HL-60/S4 treated with phorbol 12-myristate 13-acetate at 8.2 ng/mL for 4 days and 3 days (cell line): Measurements from ENCODE around the gene OMP.

Source experiments
- in situ Hi-C: fragments of 300-500 bp; cut with MboI; formaldehyde crosslinking; loops from 2 replicates; pipeline ENCODE4 v1.15.0; 2022; ENCODE audit warnings: low sequenced_read_pairs

OMP gene

GRCh38 chr11:77120571-77120970 lies 17.9 kb downstream of the OMP start:
- in situ Hi-C loops = no loop called here

GRCh38 chr11:77121096-77121640 lies 18.5 kb downstream of the OMP start:
- in situ Hi-C loops = no loop called here

GRCh38 chr11:77121876-77122575 lies 19.4 kb downstream of the OMP start:
- in situ Hi-C loops = no loop called here

DNA sequence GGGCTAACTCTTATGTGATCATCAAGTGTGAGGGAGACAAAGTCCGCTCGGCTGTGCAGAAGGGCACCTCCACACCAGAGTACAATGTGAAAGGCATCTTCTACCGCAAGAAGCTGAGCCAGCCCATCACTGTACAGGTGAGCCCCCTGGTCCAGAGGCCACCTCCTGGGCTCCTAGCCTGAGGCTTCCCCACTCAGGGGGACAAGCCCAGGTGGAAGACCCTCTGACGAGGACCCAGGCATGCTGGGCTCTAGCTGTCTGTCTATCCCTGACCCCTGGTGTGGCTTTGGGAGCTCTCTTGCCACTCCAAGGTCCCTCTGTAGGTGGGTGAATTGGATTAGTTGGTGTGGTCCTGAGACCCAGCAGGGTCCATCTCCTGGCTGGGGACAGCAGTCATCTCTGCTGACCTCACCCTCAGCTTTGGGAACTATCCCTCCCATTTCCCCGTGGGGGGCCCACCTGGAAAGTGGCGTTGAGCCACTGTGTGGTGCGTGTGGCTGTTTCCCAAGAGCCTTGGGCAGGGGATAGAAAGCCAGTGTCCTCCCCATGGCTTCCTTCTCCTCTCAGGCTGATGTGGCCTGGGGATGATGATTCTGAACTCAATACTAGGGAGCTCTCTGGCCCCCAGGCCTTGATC lies 20.1 kb downstream of the OMP start:
- in situ Hi-C loops = no loop called here

- in situ Hi-C loops = no loop called here
These were observed 21.0 kb downstream of the OMP start for GRCh38 chr11:77123591-77123990.

DNA sequence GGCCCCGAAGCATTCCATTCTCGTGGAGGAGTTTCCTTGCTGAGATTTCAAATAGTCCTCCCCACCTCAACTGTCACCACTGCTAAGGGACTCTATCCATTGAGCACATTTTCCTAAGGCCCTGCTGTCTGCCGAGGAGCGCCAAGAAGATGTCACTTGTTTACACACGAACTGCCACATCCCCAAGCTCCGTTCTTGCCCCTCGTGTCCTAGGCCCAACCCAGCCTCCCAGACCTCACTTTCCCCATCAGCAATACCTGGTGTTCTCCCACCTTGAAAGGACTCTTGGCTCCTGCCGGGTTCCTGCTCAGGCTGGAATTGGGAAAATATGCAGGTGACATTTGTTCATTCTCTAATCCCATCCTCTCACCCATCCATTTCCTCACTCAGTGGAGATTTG lies 21.4 kb downstream of the OMP start:
- in situ Hi-C loops = no loop called here

DNA sequence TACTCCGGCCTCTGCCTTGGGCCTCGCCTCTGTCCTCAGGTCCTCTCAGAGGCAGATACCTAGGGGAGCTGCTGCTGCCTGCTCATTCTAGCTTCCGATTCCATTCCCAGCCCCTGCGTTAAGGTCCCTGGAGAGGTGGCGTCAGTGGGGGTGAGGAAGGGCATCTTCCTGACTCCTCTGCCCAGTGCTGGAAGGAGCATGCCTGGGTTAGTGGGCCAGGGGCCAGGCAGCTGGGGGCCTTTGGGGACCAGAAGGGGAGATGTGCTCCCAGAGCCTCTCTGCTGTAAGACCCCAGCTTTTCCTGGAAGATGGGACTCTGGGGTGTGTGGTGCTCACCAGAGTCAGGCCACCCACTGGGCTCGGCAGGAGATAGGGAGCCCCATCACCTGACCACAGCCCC lies 21.8 kb downstream of the OMP start:
- in situ Hi-C loops = no loop called here

DNA sequence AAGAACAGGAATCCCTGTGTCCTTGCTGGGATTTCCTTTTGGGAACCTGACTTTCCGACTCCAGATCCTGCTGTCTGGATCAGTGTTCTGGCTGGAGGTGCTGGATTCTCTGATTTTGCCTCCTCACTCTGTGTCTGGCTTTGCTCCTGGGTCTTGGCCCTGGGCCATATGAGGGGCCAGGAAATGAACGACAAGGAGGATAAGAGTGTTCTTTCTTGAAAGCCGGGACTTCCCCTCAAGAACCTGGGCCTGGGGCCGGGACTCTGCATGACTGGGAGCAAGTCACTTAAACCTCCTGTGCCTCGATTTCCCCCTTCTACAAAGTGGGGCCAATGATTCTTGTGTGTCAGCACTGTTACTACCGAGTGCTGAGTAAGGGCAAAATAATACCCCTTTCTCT lies 22.6 kb downstream of the OMP start:
- in situ Hi-C loops = loop anchor here (5.0 kb wide), 1 partner anchor 57 kb away; no protein-coding TSS in a partner anchor

DNA sequence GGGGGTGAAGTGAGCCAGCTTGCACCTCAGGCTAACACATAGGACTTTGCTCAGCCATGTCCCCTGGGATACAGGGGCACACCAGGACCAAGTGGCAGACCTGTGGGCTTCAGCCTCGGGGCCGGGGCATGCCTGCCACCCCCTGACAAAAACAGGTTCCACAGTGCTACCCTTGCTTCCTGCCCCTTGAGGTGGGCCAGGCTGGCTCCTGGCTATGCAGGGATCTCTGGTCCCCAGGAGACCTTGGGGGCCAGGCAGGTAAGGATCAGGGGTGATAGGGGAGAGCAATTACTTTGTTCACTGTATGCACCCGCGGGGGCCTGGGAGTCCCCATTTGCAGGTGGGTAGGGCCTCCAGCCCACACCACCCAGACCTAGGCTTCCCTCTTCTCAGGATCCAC lies 23.1 kb downstream of the OMP start:
- in situ Hi-C loops = loop anchor here (5.0 kb wide), 1 partner anchor 57 kb away; no protein-coding TSS in a partner anchor

DNA sequence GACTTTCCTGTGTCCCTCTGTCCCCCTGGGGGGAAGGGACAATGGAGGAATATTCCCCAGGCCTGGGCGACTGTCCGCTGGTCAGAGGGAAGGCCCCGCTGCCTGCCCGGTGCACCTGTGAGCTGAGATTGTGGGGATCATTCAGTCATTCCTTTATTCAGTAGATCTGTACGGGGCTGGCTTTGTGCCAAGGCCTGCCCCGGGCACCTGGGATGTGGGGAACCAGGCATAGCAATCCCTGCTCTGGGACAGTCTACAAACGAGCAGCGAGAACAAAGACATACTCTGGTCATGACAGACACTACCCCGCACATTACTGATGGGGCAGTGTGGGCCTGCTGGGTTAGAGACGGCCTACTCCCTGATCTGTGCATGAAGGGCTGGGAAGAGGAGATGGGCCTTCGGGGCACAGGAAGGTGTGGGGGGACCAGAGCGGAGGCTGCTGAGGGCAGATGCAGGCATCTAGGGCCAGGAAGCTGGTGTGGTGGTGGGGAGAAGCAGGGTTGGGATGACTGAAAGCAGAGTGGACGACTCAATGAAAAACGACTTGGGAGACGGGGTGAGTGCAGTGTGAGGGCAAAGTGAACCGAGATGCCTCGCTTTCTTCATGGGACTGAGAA lies 23.6 kb downstream of the OMP start:
- in situ Hi-C loops = loop anchor here (5.0 kb wide), 1 partner anchor 56 kb away; no protein-coding TSS in a partner anchor

DNA sequence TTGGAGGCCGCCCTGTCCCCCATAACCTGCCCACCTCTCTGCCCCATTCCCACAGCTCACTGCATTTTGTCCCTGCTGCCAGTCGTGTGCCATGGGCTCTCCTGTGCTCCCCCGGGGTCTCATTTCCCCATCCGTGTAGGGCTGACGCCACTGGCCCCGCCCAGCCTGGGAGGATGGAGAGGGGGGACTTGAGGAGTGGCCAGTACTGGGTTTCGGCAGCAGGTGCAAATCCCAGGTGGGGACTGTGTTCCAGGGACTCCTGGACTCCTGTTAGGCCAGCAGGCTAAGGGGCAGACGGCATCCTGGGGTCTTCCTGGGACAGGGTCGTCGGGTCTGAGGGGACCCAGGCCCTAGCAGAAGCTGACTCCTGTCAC lies 24.2 kb downstream of the OMP start:
- in situ Hi-C loops = loop anchor here (5.0 kb wide), 1 partner anchor 55 kb away; no protein-coding TSS in a partner anchor

GRCh38 chr11:77127235-77127911 lies 24.7 kb downstream of the OMP start:
- in situ Hi-C loops = loop anchor here (5.0 kb wide), 1 partner anchor 55 kb away; no protein-coding TSS in a partner anchor

DNA sequence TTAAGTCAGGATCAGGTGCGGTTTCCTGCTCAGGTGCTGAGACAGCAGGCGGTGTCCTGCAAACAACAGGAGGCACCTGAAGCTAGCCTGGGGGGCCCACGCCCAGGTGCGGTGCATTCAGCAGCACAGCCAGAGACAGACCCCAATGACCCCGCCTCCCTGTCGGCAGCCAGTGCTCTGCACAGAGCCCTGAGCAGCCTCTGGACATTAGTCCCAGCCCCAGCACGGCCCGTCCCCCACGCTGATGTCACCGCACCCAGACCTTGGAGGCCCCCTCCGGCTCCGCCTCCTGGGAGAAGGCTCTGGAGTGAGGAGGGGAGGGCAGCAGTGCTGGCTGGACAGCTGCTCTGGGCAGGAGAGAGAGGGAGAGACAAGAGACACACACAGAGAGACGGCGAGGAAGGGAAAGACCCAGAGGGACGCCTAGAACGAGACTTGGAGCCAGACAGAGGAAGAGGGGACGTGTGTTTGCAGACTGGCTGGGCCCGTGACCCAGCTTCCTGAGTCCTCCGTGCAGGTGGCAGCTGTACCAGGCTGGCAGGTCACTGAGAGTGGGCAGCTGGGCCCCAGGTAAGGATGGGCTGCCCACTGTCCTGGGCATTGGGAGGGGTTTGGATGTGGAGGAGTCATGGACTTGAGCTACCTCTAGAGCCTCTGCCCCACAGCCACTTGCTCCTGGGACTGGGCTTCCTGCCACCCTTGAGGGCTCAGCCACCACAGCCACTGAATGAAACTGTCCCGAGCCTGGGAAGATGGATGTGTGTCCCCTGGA lies 25.5 kb downstream of the OMP start, which contains the start of gene MYO7A:
MYO7A (plus strand) TSS at position 327 of the 772 bp plus-strand sequence. CDS start 2,389 bp downstream, outside the sequence.
- in situ Hi-C loops = loop anchor here (5.0 kb wide), 1 partner anchor 54 kb away; no protein-coding TSS in a partner anchor

DNA sequence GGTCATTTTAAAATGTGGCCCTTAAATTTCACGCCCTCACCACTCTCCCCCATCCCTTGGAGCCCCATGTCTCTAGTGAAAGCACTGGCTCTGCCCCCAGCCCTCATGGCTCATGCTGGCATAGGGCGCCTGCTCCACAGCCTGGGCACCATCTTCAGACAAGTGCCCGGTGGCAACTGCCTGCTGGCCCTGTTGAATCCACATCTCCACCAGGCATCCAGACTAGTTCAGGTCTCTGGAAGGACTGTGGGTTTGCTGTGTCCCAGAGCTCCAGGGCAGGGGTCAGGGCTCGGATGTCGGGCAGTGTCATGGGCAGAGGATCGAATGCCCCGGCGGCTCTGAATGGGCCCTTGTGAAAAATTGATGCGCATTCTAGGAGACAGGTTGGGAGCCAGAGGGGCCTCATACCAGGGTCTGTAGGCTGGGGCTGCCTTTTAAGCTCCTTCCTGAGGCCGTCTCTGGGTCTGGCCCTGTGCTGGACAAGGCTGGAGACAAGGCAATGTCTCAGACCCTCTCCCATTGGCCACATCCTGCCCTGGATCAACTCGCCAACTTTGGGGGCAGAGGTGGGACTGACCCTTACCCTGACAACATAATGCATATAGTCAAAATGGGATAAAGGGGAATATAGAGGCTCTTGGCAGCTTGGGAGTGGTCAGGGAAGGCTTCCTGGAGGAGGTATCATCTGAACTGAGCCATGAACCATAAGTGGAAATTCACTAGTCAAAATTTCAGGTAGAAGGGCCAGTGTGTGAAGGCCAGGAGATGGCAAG lies 26.6 kb downstream of the OMP start:
- in situ Hi-C loops = loop anchor here (5.0 kb wide), 1 partner anchor 53 kb away; no protein-coding TSS in a partner anchor

- in situ Hi-C loops = loop anchor here (5.0 kb wide), 1 partner anchor 52 kb away; no protein-coding TSS in a partner anchor
These were observed 27.5 kb downstream of the OMP start for GRCh38 chr11:77129842-77130756.

- in situ Hi-C loops = no loop called here
These were observed 28.3 kb downstream of the OMP start for GRCh38 chr11:77130763-77131513.

GRCh38 chr11:77131560-77131959 lies 28.9 kb downstream of the OMP start:
- in situ Hi-C loops = no loop called here
